Activated effector memory CD4-positive, alpha-beta T cell treated with Interleukin-2 at 50 U/mL for 16 hours (primary cell): Measurements from ENCODE around the gene ESAM.
A peak's percentile ranks its signal among the peaks of the same experiment; 100 is the strongest.

Experiments used
- DNase-seq: peaks from one replicate; pipeline ENCODE4 v3.0.0-alpha.2; 2020

The ESAM gene

DNA sequence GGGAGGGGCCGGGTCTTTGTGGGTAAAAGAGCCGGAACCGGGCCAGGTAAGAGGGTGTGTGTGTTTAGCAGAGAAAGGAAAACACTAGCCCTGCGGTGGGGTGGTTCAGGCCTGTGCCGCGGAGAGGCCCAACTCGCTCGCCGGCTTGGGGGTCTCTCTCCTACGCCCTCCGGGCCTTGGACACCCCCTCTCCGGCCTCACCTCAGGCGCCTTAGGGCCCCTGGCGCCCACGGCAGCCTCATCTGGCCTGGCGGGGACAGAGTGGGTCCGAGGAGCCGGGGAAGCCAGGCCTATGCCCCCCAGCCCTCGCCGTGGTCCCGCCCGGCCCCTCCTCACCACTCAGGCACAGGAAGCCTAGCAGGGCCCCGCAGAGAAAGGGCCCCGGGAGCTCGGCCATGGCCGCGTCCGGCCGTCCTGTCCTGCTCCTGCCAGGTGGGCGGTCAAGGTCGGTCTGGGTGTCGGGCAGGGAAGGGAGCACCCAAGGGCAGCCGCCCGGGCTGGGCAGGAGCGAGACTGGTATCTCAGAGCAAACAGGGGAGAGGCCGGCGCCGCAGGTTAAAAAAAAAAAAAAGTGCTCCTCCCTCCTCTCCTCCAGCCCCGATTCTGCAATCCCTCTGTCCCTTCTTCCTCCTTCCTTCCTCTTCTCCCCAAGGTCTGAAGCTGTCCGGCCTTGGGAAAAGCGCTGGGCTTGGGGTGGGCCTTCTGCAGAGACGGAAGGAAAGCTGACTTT, 10.2 kb downstream of the ESAM start, which contains the start of gene VSIG2:
VSIG2 (minus strand) TSS at position 515 of the 730 bp plus-strand sequence; CDS start at position 397, 118 bp downstream.
- DNase-seq, result no peak

DNA sequence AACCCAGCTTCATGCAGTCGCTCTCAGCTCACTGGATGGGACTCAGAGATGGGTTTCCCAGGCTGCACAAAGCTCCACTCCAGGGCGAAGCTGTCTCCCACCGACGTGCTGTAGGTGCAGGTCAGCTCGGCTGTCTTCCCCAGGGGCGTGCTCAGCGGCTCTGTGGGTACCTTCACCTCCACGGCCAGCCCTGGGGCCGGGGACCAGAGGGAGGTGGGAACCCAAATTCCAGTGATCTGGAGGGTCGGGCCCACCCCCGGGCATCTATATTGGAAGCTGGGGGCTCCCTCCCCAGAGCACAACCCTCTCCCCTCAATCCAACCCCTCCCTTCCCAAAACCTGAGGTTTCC, 10.7 kb downstream of the ESAM start:
- DNase-seq, result no peak

DNA sequence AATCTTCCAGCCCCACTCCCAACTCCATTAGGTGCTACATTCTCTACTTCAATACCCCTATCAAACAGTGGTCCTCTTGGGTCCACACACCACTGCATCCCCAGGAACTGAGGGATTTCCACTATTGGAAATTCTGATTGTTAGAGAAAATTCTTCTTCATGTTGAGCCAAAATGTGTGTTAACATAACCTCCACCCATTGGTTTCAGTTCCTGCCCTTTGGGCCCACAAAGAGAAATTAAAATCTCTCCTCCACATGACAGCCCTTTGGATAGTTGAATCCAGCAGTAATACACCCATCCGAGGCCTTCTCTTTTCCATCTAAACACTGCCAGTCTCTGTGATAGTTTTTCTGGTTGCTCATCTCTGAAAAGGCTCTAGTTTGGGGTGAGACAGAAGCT, 12.2 kb downstream of the ESAM start:
- DNase-seq, result no peak

DNA sequence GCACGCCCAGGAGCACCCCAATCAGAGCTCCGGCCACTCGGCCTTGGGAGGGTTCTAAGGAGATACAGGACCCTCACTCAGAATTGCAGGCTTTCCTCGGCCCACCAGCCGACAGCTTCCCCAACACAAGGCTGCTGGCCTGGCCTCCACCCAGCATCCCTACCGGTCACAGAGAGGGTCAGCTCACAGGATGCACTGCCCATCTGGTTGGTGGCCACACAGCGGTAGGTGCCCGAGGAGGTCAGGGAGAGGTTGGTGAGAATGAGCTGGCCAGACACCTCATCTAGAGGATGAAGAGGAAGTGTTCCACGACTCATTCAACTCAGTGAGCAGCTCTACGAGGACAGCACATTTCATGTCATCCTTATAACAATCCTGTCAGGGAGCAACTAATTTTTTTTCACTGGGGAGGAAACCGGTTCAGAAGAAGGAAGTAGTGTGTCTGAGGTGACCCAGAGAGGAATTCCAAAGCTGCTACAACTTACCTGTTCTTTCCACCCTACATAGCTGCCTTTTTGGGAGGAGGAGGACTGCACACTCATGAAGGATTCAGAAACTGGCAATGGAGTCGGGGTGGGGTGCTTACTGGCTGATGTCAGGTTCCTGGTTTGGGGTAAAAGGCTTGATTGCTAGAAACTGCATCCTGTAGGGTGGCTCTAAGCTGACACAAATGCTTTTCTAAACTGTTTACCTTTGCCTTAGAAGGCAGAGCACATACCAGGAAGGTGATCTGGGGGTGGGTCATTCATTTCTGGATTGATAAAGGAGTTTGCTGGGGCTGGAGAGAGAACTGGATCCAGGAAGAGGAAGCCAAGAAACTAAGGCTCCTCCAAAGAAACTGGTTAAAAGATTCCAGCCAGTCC, 13.4 kb downstream of the ESAM start:
- no peak for DNase-seq

DNA sequence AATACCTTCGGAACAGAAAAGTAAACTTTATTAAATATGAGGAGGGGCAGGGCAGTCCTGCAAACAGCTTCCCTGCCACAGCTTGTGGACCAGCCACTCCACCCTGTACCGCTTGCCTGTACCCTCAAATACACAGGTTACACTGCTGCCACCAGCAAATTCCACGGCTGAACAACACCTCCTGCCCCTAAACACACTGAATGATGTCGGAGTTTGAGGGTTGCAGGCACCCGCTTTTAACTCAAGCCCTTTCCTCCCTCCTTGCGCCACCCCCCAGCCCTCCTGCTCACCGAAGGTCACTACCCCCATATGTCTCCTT, 14.0 kb downstream of the ESAM start:
- no peak for DNase-seq

DNA sequence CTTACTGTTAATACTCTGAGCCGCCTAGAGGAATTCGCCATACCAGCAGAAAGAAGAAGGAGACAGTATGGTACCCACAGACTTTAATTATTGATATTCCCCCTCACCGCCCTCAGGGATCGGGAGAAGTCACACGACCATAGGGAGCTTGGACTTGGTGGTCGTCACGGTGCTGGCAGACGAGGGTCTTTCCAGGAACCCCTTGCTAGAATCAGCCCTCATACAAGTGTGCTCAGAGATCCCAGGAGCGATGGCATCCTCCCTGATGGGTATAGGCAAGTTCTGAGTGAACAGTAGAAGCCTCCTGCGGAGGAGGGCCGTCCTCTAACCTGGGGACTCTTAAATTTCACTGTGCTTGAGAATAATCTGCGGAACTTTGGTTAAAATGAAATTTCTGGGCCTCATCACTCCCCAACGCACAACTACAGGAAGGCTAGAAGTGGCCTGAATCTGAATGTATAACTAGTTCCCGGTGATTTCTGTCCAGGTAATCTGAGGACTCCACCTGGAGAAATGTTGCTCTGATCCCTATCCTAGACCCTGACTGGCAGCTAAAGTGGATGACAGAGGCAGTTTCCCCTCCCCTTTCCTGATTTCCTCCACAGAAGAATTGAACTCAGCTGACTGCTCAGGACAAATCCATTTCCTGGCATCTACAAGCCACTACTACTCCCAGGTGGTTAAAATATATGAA, 14.5 kb downstream of the ESAM start:
- DNase-seq, result no peak

DNA sequence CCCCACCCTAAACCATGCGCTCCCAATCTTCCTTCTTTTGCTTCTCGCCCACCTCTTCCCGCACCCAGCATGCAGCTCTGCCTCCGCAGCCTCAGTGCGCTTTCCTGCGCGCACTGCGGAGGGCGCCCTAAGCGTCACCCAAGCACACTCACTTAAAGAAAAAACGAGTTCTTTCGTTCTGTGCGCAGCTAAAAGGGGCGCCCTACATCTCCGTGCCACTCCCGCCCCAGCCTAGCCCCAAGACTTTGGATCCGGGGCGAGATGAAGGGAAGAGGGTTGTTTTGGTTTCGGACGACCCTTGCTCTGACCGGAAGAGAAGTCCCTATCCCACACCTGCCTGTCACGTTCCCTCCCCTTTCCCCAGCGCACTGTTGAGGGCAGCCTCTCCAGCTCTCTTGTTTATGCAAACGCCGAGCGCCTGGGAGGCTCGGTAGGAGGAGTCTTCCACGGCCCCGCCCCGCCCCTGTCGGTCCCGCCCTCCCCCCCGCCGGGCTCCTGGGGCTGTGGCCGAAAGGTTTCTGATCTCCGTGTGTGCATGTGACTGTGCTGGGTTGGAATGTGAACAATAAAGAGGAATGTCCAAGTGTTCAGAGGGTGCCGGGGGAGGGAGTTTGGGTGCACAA, 15.4 kb downstream of the ESAM start:
- DNase-seq, result peak; percentile 77

DNA sequence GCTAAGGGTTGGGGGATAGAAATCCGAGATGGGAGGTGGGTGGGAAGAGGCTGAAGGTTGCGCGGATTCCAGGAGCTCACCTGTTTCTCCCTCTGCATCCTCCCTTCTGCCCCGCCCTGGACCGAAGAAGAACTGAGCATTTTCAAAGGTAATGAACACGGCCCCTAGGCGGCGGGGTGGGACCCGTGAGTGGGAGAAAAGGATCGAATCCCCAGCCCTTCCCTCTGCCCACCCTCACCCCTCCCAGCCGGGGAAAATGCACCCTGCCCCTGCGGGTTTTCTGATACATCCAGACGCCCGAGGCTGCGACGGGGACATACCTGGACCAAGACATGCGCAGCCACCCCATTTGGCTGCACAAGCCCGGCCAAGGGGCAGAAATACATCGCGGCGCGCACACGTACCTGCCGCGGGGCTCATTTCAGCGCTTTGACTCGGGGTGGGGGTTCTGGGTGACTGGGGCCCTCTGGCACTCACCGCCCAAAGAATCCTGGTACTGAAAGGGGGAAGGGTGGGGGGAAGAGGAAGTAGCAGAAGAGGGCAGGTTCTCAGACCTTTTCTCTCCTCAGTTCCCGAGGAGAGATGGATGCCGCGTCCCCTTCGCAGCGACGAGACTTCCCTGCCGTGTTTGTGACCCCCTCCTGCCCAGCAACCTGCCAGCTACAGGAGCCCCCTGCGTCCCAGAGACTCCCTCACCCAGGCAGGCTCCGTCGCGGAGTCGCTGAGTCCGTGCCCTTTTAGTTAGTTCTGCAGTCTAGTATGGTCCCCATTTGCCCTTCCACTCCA, 16.1 kb downstream of the ESAM start:
- peak; percentile 18 for DNase-seq

DNA sequence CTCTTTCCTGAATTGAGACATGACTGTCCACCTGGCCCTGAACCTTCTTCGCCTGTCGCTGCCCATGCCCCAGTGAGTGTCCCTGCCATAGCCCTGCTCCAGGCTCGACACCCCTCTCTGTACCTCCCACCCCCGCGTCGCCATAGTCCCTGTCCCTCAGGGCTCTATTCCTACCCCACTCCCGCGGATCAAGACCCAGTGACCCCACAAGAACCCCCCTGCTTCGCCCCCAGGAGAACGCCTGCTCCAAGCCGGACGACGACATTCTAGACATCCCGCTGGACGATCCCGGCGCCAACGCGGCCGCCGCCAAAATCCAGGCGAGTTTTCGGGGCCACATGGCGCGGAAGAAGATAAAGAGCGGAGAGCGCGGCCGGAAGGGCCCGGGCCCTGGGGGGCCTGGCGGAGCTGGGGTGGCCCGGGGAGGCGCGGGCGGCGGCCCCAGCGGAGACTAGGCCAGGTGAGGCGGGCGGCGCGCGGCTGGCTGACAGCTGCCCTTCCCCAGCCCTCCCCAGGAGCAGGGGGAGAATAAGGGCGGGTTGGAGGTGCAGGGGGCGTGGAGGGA, 16.7 kb downstream of the ESAM start:
- DNase-seq, result no peak

DNA sequence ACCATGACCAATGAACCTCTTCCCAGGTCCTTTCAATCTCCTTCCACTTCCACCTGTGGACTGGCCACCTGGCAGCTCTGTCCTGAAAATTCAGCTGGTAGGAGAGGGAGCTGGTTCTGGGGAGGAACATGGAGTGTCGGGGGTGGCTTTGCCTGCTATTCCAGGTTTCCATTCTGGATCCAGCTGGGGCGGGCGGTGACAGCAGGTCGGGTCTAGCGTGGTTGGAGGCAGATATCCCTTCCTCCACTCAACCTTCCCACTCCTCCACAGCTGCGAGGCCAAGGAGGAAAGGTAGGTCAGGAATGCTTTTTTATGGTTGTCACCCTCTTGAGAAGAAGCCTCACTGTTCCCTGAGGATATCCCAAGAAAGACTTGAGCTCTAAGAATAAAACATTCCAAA, 19.0 kb downstream of the ESAM start:
- no peak for DNase-seq

DNA sequence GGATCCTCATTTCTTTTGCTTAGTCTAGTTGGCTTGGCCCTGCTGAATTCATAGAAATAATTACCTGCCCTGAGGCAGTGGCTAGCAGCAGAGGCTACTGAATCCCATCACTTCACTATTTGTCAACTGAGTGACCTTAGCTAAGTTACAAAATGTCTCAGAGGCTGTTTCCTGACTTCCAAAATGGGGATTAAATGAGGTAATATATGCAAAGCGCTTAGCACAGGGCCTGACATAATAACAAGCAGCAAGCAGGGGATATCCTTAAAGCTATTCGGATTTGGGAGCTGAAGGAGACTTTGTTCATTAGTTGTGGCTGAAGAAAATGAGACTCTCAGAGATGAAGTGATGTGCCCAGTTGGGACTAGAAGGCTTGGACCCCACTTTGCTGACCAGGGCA, 19.5 kb downstream of the ESAM start:
- DNase-seq, result no peak

DNA sequence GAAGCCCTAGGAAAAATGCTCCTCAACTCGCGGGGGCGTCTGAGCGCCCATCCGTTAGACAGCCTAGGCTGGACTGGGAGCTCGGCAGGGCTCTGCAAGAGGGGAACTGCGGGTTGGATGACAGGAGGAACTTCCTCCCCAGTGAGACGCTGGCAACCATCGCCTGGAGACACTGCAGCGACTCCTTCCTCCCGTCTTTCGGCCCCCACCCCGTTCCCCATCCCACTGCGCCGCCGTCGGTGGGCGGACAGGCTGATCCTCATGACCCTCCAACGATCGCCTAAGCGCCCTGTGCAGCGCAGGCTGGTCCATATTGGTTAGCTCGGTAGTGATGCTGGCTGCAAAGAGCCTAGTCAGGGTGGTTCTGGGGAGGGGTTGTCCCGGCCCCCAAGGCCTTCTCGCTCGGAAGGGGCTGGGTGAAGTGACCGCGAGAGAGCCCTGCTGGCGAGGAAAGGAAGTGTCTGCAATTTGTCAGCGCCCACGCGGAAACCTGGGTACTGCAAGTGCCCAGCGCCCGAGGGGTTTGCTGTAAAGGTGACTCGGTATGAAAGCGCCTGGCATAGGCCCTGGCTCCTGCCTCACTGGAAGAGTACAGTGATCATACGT, 21.7 kb downstream of the ESAM start:
- DNase-seq, result peak; percentile 29

DNA sequence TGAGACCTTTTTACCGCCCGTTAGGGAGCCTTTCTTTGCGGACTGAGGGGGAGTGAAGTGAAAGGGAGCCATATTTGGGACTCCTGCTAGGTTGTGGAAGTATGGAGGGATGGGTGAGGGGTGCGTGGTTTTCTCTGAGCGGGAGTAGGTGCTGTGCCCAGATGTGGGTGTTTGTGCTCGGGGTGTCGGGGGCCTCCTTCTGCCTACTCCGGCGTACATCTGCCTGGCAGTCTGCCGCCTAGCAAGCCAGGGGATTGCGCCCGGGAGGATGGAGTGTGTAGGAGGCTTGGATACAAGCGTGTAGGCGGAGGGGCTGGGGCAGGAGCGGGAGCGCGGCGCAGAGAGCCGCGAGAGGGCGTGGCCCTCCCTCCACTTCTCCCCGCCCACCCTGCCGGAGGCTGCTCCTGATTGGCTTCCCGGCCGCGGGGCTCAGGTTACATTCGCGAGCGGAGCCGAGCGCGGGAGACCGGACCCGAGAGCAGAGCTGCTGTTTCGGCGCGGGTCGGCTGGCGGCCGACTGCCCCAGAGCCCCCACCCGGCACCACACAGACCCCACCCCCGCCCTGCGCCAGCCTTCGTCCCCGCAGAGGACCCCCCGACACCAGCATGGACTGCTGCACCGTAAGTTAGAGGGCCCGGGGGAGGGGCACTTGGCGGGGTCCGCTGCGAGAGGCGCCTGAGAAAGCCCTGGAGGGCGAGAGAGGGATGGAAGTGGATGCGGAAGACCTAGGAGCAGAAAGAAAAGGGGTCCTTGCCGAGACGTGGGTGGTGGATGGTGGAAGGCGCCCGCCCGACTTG, 22.4 kb downstream of the ESAM start, which contains the start of gene NRGN:
NRGN (plus strand) TSS at position 464 of the 798 bp plus-strand sequence; CDS start at position 607, 143 bp downstream.
- DNase-seq, result peak; percentile 74

DNA sequence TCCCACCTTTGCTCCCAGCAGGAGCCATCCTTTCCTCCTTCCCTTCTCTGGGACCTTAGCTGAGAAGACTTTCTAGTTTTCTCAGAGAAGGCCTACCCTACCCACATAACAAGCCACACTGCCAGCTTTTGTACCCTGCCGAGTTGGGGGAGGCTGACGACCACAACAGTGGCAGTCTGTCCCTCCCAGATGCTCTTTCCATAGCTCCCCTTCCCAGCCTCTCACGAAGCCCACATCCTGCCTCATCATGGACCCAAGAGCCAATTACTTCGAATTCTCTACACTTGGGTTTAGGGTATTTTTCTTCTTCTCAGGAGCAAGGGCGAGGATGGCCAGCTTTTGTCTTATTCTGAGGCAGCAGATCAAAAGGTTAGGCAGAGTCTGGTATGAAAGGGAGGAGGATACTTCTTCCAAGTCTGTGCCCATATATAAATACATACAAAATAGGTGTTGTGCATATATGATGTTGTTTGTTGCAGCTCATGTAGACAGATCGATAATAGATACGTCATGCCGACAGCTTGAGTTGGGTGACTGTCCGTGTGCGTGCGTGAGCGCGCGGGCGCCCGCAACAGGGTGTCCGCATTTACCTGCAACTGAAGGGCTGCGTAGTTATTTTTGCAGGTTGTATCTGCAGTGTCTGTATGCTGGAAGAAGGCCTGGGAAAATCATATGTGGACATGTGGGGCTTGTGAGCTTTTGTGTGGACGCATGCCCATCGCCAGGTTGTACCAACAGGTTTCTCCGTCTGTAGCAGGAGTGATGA, 23.2 kb downstream of the ESAM start:
- DNase-seq, result no peak

DNA sequence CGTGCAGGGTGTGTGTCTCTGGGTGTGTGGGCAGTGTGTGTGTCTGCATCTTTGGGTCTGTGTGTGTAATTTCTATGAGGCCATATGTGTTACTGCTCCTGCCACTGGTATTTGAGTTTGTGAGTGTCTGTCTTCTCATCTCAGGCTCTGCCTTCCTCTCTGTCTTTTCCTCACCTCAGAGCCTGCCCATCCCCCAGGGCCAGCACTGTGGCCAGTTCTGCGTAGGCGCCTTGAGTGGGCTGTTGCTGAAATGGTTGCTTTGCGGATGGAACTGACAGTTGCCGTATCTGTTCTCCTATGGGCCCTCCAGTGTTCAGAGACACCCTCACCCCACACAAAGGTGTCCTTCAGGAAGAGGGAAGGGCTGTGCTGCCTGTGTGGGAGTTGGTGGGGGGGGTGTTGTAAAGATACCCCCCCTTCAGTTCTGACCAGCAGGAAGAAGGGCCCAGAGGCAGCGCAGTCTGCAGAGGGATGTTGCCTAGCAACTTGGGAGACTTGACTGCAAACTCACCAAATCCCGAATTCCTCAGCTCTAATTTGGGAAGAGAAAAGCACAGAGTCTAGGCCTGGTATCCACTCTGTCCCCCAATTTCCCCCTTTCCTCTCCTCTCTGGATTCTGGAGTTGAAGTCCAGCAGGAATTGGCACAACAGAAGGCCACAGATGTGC, 24.3 kb downstream of the ESAM start:
- DNase-seq, result no peak

DNA sequence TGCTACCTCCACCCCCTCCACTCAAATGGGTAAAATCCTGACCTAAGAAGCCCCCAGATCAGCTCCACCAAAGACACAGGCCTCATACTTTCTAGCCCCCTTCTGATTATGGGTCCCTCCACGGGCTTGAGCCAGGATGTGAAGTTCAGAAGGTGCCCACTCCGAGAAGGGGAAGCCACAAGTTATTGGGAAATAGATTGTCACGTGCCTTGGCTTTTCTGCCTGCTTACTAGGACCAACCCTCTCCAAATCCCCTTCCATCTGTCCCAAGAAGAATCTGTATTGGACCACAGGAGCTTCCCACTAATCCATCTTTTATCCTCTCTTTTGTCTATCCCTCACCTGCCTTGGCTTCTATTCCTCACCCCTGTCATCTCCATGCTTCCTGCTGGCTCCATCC, 25.4 kb downstream of the ESAM start:
- DNase-seq, result no peak

DNA sequence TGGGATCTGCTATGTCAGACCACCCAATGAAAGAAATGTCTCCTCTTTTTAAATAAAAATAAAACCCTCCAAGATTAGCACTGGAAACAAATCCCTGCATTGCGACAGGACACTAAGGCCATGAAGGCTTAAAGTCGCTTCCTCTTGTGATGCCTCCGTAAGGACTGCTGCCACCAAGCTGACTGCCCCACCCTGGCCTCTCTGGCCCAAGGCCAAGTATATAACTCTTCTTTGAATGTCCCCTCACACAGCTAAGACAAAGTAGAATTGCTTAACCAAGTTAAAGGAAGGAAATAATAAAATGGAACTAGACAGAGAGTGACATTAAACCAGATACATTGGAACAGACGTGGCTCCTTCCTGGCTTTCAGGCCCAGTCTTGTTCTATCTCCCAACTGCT, 29.9 kb downstream of the ESAM start:
- no peak for DNase-seq

DNA sequence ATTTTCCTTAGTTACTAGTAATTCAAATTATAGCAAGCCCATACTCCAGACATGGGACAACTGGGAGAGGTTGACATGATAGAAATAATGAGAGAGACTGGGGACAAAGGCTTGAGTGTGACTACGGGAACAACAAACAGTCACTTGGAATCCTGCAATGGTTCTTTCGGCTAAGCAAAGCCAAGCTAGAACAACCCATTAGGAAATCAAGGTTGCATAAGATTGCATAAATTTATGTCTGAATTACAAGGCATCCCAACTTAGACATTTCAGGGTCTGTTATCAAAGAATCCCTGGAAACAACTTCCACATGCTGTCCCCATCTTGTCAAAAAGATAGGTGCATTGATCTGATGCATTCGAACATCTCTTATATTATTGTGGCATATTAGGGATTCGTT, 32.5 kb downstream of the ESAM start:
- DNase-seq, result no peak

DNA sequence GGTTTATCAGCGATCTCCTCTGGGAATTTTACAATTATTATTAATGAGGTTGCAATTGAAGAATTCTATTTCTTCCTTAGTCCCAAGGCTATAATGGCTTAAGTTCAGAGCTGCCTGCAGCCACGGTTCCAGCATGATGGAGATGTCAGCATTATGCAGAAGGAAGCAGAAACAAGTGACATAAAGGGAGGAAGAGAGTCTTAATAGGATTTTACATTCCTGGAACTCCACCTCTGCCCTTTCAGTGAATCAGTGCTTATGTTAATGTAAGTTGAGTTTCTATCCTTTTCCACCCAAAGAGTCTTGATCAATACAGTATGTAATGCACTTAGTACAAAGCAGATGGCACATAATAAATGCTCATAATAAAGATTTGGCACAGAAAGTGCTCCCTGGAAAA, 34.0 kb downstream of the ESAM start:
- no peak for DNase-seq
